Urothelium cell line (cell line): ENCODE data around the gene AMFR.
A peak's percentile ranks its signal among the peaks of the same experiment; 100 is the strongest.

ENCODE experiments used
- DNase-seq: peaks from one replicate; pipeline ENCODE4 v3.0.0; 2011; ENCODE audit warnings: low spot score, mixed read lengths
- FAIRE-seq: peaks from 2 replicates; lab custom pipeline; 2011; peaks lifted over from hg19 to GRCh38; lab: Jason Lieb, UNC

Gene AMFR

GRCh38 chr16:56336071-56336688 is 89.2 kb downstream of the AMFR start:
- DNase-seq (no peak), FAIRE-seq (no peak)

DNA sequence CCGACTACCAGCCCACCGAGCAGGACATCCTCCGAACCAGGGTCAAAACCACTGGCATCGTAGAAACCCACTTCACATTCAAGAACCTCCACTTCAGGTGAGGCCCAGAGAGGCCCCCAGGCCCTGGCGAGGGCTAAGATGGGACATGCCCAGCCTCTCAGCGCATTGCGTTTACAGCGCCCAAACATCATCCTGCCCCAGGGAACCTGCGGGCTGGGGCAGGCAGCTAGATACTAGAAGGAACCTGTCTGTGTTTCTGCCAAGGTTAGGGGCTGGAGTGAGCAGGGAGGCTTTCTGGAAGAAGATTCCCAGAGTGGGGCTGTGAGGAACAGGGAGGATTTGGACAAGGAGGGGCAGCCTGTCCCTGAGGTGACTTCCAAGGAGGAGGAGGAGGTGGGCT is 90.6 kb downstream of the AMFR start:
- no peak for DNase-seq
- no peak for FAIRE-seq

GRCh38 chr16:56332464-56333079 is 92.8 kb downstream of the AMFR start:
- DNase-seq = peak; percentile 43
- no peak for FAIRE-seq

GRCh38 chr16:56331915-56332314 is 93.4 kb downstream of the AMFR start:
- FAIRE-seq (no peak), DNase-seq (no peak)

GRCh38 chr16:56331399-56331798 is 93.9 kb downstream of the AMFR start:
- DNase-seq (no peak), FAIRE-seq (no peak)

DNA sequence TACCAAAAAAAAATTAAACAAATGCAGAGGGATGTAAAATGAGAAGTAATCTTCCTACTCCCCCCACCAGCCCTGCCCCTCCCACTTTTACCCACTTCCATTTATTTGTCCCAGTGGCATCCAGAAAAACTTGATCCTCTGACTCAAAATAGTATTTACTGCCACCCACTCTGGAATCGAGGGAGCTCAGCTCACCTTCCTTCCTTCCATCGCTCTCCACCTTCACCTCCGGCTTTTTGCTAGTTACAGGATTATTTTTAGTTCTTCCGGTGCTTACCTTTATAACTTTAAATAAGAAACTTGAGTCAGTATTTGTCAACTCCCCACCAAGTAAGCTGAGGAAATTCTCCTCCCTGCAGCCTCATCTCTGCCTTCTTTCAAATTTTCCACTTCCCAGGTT is 94.9 kb downstream of the AMFR start:
- no peak for DNase-seq
- FAIRE-seq = no peak

DNA sequence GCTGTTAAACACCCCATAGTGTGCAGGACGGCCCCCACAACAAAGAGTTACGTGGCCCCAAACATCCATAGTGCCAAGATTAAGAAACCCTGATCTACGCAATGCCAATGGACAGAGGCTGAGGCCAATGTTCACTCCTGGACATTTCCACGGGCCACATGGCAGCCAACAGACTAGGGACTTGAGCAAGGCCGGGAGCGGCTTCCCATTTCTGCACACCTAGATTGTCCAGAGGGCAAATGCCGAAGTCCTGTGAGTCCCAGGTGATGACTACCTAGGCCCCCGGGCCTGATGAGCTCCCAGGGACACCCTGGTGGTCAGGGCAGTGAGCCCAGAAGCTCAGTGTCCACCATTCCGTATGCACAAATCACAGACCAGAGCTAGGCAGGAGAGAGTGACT is 95.5 kb downstream of the AMFR start:
- FAIRE-seq (no peak), DNase-seq (no peak)

DNA sequence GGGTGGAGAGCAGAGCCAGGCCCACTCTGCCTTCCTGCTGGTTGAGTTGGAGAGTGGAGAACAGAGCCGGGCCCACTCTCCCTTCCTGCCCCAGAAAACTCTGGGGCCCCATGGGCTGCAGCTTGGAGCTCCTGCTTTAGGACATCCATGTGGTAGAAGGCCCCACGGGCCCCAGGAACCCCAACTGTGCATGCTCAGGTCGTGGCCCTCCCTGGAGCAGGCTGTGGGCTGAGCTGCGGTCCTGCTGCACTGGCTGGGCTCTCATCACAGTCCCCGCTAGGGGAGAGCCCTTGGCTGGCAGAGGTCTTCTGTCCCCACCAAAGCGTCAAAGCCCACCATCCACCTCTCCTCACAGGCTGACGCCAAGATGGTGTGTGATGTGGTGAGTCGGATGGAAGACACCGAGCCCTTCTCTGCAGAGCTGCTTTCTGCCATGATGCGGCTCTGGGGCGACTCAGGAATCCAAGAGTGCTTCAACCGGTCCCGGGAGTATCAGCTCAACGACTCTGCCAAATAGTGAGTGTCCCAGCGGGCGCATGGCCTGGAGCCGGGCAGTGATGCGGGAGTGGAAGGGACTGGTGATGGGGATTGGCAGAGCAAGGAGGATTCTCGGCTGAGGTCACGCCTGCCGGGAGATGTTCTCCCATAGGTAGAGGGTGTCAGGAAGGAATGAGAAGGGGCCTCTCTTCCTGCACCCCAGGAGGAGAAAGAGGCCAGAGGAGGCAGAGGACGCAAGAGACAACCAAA is 96.9 kb downstream of the AMFR start:
- DNase-seq (no peak), FAIRE-seq (no peak)

DNA sequence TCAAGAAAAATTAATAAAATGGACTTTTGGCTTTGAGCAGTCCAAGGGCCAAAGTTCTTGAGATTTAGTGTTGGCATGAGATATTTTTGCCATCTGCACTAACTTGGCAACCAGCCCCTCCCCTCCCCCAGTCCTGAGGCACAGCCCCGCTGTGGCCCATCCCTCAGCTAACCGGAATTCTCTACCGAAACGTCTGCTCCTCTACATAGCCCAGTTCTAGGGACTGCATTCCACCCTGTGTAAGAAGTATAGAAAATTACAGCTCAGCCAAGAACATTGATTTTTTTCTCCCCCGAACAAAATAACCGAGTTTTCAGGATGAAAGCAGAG is 97.5 kb downstream of the AMFR start:
- DNase-seq = no peak
- FAIRE-seq = no peak

DNA sequence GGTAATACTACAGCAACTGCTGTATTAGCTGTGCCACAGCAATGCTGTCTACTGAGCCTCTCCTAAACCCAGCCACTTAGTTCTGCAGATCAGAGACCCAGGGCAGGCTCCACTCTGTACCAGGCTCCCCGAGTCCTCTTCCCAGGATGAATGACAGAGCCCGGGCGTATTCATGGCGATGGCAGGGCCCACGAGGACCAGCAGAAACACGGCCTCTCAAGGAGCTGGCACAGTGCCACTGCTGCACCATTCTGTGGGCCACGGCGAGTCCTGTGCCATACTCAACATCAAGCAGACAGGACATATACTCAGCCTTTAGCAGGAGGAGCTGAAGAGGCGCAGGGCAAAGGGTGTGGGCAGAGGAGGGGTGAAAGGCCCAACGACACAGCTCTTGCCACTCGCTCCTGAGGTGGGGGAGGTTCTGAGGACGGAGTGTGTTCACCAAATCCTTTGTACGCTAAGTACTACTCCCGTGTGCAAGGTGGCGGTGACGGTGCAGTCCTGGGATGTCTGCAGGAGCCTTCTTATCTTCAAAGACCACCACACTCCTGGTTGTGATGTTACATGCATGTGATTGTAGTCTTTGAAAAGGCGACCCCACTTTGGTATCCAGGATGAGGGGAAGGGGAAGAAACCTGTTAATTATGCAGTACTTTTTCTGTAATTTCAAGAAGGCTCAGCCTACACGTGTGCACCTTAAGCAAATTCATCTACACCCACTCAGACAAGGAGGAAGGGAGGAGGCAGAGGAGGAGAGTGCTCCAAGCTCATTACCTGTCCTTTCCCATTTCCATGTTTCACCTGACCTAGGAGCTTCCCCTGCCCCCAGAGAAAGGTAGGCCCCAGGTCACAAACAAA is 98.0 kb downstream of the AMFR start:
- FAIRE-seq = no peak

DNA sequence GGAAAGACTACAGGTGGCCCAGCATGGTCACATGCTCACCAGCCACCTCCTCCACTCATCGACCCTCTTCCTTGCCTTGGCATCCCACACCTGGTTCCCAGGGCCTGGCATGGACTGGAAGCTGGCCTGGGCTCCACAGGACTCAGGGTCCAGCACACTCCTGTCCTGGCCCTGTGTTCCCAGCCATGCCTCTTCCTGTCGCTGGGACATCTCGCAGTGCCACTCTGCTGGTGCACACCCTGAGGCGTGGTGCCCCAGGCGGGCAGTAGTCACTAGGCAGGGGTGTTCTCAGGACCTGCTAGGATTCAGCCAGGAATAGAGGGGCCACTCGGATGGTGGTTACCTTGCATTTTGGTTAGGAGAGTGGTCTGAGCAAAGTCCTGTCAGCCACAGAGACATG is 99.4 kb downstream of the AMFR start:
- no peak for FAIRE-seq
- DNase-seq = no peak

More for the DNA sequence above, 98.0 kb downstream of the AMFR start:
- DNase-seq = no peak

DNA sequence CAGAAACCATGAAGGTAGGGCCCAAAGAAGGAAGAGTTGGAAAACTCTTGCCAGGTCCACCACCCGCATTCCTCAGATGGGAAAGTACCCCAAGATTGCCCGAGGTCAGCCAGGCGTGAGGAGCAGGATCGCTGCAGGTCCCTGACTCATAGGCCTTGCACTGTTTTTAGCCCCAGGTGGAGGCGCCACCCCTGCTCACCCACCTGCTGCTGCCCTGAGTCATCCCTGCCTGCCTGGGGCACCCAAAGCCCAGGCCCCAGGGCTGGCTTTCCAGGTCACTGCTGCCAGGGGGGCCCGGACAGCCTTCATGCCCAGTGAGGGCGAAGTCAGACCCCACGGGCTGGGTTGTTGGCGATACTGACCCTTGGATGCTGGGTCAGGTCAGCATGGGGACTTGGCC is 100.9 kb downstream of the AMFR start:
- FAIRE-seq = no peak

GRCh38 chr16:56321571-56321970 is 103.8 kb downstream of the AMFR start:
- DNase-seq (no peak), FAIRE-seq (no peak)

More for the DNA sequence above, 100.9 kb downstream of the AMFR start:
- DNase-seq = peak; percentile 18

DNA sequence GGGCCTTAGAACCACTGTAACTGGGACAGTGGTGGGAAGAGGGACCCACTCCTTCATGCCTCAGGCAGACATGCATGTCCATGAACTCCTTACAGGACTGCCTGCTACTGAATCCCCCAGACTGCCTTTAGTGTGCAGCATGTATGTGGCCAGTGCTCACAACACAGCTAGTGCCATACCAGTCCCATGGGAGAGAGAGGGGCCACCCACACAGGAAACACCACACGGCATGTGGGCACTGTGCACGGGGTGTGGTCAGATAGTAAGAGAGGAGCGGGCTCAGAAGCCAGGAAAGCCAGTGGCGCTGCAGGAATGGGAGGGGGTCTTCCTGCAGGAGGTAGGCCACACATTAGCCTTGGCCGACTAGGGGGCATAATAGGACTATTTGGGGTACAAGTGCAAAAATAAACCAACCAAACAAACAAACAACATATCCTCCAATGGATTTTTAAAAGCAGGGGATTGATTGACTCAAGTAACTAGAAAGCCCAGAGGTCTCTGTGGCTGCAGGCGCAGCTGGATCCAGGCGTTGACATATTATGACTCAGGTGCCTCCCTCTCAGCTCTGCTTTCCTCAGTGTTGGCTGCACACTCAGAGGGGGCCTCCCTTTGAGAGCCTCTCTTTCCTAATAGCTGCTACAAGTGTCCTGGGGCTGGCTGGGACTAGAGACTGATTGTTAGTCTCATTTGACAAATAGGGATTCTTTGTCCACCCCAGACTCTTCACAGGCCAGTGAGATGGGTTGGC is 104.4 kb downstream of the AMFR start:
- FAIRE-seq = no peak
- no peak for DNase-seq

DNA sequence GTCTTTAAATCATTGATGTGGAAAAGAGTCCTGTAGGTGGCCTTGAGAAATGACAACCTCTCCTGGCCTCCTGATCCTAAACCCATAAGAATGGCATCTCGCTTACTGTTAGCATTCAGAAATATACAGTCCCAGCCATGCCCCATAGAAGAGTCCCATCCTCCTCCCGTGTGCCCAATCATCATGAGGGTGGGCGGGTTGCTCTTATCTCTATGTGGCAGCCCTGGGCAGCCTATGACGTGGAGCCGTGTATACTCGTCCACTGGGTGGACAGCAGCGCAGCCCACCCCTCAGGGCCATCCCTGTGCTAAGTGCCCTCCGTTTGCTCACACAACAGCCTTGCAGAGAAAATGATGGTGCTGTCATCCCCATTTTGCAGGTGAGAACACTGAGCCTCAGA is 105.3 kb downstream of the AMFR start:
- FAIRE-seq = no peak
- no peak for DNase-seq

- FAIRE-seq = no peak
- no peak for DNase-seq
These were observed 106.0 kb downstream of the AMFR start for GRCh38 chr16:56319376-56319775.

DNA sequence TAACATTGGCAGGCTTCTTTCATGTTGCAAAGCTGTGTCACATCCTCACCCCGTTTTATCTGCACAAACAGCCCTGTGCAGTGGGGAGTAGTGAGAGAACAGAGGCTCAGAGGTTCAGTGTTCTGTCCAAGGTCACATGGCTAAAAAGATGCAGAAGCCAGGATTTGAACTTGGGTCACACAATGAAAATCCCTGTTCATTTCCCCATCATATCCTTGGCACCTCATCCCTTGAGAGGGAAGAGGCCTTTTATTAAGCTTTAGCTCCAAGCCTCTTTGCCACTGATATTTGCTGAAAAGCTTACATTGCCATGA is 106.6 kb downstream of the AMFR start:
- no peak for DNase-seq
- no peak for FAIRE-seq

DNA sequence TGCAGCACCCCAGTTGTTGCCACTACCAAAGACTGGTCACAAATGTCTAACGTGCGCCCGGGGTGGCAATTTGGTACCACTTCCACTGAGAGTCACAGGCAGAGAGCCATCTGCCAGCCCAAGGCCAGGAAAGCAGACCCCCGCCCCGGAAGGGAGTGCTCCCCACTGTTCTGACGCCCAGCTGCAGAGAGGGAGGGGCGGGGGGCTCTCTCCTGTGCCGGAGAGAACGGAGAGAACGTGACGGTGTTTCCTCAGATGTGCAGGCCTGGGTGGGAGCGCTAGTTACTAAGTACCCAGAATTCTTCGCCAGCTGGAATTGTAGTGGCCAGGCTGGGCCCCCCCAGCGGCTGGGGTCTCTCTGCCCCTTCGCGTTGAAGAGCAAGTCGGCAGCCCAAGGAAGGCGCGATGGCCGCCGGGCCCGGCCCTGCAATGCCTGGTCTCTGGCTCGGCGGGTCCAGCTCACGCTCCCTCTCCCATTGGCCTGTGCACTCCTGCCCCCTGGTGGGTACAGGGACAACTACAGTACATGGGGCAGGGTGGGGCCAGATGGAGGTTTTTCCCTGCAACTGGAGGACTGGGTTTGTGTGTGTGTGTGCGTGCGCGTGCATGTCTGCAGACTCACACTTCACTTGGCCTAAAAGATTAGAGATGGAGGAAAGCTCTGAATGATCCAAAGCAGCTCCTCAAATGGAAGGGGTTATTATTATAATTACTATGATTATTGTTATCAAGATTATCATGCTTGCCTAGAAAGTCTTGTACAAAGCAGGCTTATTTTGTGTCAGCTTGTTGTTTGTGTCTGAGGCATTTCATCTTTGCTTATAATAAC is 107.1 kb downstream of the AMFR start:
- DNase-seq = peak; percentile 92
- peak; percentile 86 for FAIRE-seq

DNA sequence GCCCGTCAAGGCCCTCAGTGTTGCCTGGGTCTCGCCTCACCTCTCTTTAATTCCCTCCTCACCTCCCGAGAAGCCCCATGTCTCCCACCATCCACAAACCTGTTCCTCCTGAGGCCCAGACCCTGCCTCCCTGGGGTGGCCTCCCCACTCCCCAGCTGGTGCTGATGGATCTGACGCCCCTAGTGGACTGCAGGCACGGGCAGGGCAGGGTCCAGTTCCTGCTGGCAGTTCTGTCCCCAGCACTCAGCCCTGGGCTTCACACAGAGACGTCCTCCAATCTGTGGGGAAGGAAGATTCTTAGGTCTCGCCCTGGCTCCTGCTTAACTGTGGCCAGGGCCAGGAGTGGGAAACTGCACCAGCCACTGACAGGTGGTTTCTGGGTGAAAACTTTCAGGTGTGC is 108.8 kb downstream of the AMFR start:
- no peak for DNase-seq
- FAIRE-seq = no peak

DNA sequence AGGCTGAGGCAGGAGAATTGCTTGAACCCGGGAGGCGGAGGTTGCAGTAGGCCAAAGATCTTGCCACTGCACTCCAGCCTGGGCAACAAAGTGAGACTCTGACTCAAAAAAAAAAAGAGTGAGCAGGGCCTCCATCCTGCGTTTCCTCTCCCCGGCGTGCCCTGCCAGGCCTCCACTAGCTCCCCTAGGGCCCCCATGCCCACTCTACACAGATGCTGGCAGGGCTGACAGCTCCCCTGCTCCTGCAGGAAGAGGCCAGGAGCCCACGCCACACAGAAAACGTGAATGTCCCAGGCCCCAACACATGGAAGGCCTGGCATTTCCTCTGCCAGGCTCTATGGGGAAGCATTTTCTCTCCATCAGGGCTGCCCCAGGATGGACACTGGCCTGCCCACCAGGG is 109.4 kb downstream of the AMFR start:
- no peak for FAIRE-seq
- DNase-seq = no peak
